GM23248 (cell line): ENCODE results near the gene FAM89A.

ENCODE experiments used
- EZH2 ChIP-seq: fragments of 200-600 bp; sonication (generic); IDR thresholded peaks from 2 replicates; pipeline ENCODE4 v1.6.1; 2018; ENCODE audit warnings: antibody characterized with exemption, mild to moderate bottlenecking; ENCODE audit not compliant: insufficient read depth, poor library complexity, severe bottlenecking
- EZH2phosphoT487 ChIP-seq: fragments of 200-600 bp; sonication (generic); IDR thresholded peaks from 2 replicates; pipeline ENCODE4 v1.6.1; 2018; ENCODE audit warnings: antibody characterized with exemption, moderate library complexity, mild to moderate bottlenecking, low read depth; ENCODE audit not compliant: insufficient read depth

DNA sequence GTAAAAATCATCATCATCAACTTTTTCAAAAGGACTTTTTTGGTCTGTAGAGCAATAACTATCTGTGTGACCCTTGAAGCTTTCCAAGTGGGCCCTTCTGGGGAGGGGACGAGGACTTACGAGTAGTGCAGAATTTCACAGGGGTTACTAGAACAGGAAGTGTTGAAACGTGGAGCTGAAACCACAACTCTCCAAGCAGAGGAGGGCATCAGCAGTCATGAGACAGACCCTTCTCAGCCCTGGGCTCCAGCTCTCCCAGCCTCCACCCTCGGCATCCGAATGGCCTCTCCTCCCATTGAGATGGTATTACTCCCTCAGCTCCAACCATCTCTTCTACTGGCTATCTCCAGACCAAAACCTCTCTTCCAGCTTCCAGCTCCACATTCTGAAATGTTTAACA is 3.6 kb downstream of the FAM89A start:
- no peak for TF ChIP-seq EZH2phosphoT487
- no peak for TF ChIP-seq EZH2
